Breast epithelium (tissue), 3 donors: ENCODE data around the gene COL18A1.

Source experiments
- POLR2AphosphoS5 ChIP-seq, 3 donors: sonication (generic); formaldehyde crosslinking; IDR thresholded peaks; one replicate each; pipeline ENCODE4 v1.6.1; 2017; ENCODE audit warnings: antibody characterized with exemption in 3 of 3
- TF ChIP-seq, protein P1 (sequence below), 3 donors: fragments of 450-650 bp; IDR thresholded peaks; one replicate each; pipeline ENCODE4 v1.5.1; 2016 to 2017; ENCODE audit warnings: antibody characterized with exemption in 3 of 3, mild to moderate bottlenecking in 3 of 3, moderate library complexity in 3 of 3

GRCh38 chr21:45499201-45499750, 94.3 kb downstream of the COL18A1 start:
- TF ChIP-seq POLR2AphosphoS5 (IDR thresholded peaks at IDR 0.05): no peak
- TF ChIP-seq, protein P1, sequence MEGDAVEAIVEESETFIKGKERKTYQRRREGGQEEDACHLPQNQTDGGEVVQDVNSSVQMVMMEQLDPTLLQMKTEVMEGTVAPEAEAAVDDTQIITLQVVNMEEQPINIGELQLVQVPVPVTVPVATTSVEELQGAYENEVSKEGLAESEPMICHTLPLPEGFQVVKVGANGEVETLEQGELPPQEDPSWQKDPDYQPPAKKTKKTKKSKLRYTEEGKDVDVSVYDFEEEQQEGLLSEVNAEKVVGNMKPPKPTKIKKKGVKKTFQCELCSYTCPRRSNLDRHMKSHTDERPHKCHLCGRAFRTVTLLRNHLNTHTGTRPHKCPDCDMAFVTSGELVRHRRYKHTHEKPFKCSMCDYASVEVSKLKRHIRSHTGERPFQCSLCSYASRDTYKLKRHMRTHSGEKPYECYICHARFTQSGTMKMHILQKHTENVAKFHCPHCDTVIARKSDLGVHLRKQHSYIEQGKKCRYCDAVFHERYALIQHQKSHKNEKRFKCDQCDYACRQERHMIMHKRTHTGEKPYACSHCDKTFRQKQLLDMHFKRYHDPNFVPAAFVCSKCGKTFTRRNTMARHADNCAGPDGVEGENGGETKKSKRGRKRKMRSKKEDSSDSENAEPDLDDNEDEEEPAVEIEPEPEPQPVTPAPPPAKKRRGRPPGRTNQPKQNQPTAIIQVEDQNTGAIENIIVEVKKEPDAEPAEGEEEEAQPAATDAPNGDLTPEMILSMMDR (IDR thresholded peaks at IDR 0.05): no peak
